Osteoblast (primary cell): ENCODE measurements around the gene VGLL4. TPM values are rescaled to one million over a fixed set of nuclear protein-coding genes. Genes with fewer than 3 reads are reported as not detected.
"Not testable (repeated sequence)": the region's sequence is repeated elsewhere in the genome, so short reads cannot be mapped to it uniquely, and the experiment has no call there.

Experiments used
- DNase-seq: peaks from one replicate; pipeline ENCODE4 v3.0.0; 2011; ENCODE audit warnings: low spot score, mixed read lengths; ENCODE audit not compliant: insufficient read length; ENCODE audit errors: missing footprints
- H2AFZ ChIP-seq: 2 replicates; pipeline ENCODE4 v1.6.0; 2011; ENCODE audit warnings: mild to moderate bottlenecking, low read length
- H3K27ac ChIP-seq: 2 replicates; pipeline ENCODE4 v1.5.1; 2011; ENCODE audit warnings: mild to moderate bottlenecking, low read depth, low read length, moderate library complexity
- H3K27me3 ChIP-seq: 2 replicates; pipeline ENCODE4 v1.6.0; 2012; ENCODE audit warnings: mild to moderate bottlenecking, control low read depth, inconsistent platforms, low read length, moderate library complexity; ENCODE audit not compliant: insufficient read depth
- H3K36me3 ChIP-seq: 2 replicates; pipeline ENCODE4 v1.5.1; 2011; ENCODE audit warnings: mild to moderate bottlenecking, low read length, control low read depth, moderate library complexity; ENCODE audit not compliant: insufficient read depth
- H3K4me1 ChIP-seq: 2 replicates; pipeline ENCODE4 v1.5.1; 2011; ENCODE audit warnings: mild to moderate bottlenecking, low read length, control low read depth, moderate library complexity; ENCODE audit not compliant: insufficient read depth
- H3K4me2 ChIP-seq: 2 replicates; pipeline ENCODE4 v1.6.0; 2011; ENCODE audit warnings: mild to moderate bottlenecking, low read length; ENCODE audit not compliant: insufficient read depth
- H3K4me3 ChIP-seq: fragments of 200-600 bp; sonication (generic); 3 replicates; pipeline ENCODE4 v1.5.1; 2012; ENCODE audit warnings: mild to moderate bottlenecking, low read length, inconsistent platforms; ENCODE audit not compliant: insufficient read depth
- H3K79me2 ChIP-seq: 2 replicates; pipeline ENCODE4 v1.6.0; 2012; ENCODE audit warnings: mild to moderate bottlenecking, low read length, control low read depth, inconsistent platforms; ENCODE audit not compliant: insufficient read depth
- H3K9me3 ChIP-seq: 2 replicates; pipeline ENCODE4 v1.5.1; 2011; ENCODE audit warnings: low read depth, low read length, control low read depth
- H4K20me1 ChIP-seq: 2 replicates; pipeline ENCODE4 v1.6.0; 2012; ENCODE audit warnings: mild to moderate bottlenecking, low read length, control low read depth; ENCODE audit not compliant: insufficient read depth
- total RNA-seq: library from RNA; depleted of rRNA; stranded (reverse); fragments of >200 nt; gene quantifications from 2 replicates; pipeline ENCODE4 v1.2.3, GENCODE V29; 2012
- TF ChIP-seq, protein P1 (sequence below): IDR thresholded peaks from 2 replicates; pipeline ENCODE4 v1.5.1; 2011; ENCODE audit warnings: mild to moderate bottlenecking, low read depth, low read length, moderate library complexity; ENCODE audit errors: extremely low read depth

The VGLL4 gene
- total RNA-seq, 1 donor, result 68.8 TPM

DNA sequence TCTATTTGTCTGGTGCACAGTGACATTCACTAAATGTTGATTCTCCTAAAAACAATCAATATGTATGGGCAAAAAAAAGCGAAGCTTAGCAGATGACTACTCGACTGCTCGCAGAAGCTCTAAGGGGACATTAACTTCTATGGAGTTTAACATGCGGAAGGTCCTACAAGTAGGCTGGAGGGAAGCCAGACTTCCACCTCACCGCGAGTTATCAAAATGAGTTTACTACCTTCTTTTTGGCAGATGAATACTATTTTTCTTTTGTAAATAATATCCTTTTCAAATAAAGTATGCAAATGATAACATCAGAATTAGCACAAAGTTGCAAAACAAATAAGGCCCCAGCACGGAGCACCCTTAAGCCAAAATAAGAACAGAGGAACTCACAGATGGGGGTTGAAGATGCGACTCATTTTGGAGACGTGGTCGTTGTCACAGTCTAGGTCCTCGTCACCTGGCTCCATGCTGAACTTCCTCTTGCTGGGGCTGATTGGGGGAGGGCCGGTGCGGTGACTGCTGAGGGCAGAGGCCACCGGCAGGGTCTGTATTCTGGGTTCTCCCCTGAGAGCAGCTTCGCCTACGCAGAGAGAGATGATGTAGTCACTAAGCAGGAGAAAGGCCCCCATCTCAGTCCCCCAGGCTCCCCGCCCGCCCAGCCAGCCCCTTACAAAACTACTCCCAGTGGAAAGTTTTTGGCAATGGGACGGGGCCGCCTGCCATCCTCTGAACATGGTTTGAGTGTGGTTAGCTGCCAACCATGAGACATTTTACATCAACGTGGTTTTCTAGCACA, 42.1 kb downstream of the VGLL4 start:
- H3K4me2 ChIP-seq, result peak overlapping the region; percentile 50
- peaks cover 66% of the 10 kb centered on the region for H3K79me2 ChIP-seq
- peaks cover 23% of the 10 kb centered on the region for H3K36me3 ChIP-seq
- H3K4me1 ChIP-seq, result peaks cover 60% of the 10 kb centered on the region
- no peak overlapping the region for H3K4me3 ChIP-seq
- H2AFZ ChIP-seq, result no peak overlapping the region
- no peaks in the 10 kb centered on the region for H3K9me3 ChIP-seq
- H4K20me1 ChIP-seq, result no peaks in the 10 kb centered on the region
- H3K27ac ChIP-seq, result peak overlapping the region; percentile 99
- TF ChIP-seq, protein P1, sequence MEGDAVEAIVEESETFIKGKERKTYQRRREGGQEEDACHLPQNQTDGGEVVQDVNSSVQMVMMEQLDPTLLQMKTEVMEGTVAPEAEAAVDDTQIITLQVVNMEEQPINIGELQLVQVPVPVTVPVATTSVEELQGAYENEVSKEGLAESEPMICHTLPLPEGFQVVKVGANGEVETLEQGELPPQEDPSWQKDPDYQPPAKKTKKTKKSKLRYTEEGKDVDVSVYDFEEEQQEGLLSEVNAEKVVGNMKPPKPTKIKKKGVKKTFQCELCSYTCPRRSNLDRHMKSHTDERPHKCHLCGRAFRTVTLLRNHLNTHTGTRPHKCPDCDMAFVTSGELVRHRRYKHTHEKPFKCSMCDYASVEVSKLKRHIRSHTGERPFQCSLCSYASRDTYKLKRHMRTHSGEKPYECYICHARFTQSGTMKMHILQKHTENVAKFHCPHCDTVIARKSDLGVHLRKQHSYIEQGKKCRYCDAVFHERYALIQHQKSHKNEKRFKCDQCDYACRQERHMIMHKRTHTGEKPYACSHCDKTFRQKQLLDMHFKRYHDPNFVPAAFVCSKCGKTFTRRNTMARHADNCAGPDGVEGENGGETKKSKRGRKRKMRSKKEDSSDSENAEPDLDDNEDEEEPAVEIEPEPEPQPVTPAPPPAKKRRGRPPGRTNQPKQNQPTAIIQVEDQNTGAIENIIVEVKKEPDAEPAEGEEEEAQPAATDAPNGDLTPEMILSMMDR, result no peak
- no peaks in the 10 kb centered on the region for H3K27me3 ChIP-seq
- DNase-seq, result peak; percentile 43

DNA sequence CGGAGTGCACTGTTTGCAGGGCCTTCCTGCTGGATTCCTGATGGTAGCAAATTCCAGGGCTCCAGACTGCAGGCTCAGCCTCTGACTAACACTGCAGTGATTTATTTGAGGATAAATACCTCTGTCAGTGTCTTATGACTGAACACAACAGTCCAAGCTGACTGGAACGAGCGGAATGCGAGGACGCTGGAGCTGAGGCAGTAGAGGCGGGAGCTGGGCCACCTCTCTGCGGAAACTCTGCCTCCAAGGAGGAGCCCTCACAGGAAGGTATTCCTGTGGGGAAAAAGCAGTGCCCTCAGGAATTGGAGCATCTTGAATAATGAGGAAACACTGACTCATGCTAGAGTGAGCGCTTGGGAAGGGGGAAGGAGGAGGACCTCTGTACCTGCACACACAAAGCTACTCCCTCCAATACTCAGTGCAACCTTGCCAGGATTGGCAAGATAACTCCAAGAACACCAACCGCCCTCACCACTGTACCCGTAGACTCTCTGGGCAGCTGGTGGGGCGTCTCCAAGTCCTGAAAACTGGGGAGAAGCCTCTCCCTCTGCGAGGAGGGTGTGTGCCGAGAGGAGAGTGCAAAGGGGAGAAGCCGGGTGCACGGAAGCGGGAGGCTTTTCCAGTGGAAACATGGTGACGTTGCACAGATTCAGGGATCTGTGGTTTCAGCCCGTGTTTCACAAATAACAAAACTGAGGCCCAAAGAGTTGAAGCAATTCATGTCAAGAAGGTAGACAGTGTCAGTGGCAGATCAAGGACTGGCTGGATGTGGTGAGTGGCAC, 43.0 kb downstream of the VGLL4 start:
- Histone ChIP-seq H3K4me3 (peak overlapping the region; percentile 16), H3K9me3 (no peaks in the 10 kb centered on the region), H3K27ac (peak overlapping the region; percentile 99), H3K79me2 (peaks cover 65% of the 10 kb centered on the region), H3K4me1 (peaks cover 60% of the 10 kb centered on the region), H3K36me3 (peaks cover 16% of the 10 kb centered on the region), H4K20me1 (no peaks in the 10 kb centered on the region), H3K27me3 (no peaks in the 10 kb centered on the region), H3K4me2 (peak overlapping the region; percentile 43), H2AFZ (no peak overlapping the region)
- DNase-seq, result peak; percentile 93
- TF ChIP-seq, protein P1, result no peak

DNA sequence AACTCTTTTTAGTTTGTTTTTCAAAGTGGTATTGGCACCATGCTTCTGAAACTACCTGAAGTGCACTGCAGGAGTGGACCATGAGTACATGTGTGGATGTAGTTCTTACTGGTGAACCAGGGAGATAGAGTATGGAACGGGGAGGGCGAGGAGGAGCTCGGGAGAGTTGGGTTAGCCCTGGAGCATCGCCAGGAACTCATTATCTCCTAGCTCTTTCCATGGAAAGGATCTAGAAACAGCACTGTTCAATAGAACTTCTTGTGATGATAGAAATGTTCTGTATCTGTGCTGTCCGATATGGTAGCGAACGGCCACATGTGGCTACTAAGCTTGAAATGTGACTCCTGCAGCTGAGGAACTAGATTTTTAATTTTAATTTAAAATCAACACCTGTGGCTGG, 47.3 kb downstream of the VGLL4 start:
- Histone ChIP-seq H3K9me3 (no peaks in the 10 kb centered on the region), H3K36me3 (peaks cover 22% of the 10 kb centered on the region), H3K27ac (peak overlapping the region; percentile 7), H2AFZ (no peak overlapping the region), H3K4me2 (no peak overlapping the region), H3K4me3 (no peak overlapping the region), H3K79me2 (peaks cover 70% of the 10 kb centered on the region), H3K4me1 (peaks cover 43% of the 10 kb centered on the region), H3K27me3 (no peaks in the 10 kb centered on the region), H4K20me1 (peaks cover 9% of the 10 kb centered on the region)
- DNase-seq, result no peak
- TF ChIP-seq, protein P1, result no peak

DNA sequence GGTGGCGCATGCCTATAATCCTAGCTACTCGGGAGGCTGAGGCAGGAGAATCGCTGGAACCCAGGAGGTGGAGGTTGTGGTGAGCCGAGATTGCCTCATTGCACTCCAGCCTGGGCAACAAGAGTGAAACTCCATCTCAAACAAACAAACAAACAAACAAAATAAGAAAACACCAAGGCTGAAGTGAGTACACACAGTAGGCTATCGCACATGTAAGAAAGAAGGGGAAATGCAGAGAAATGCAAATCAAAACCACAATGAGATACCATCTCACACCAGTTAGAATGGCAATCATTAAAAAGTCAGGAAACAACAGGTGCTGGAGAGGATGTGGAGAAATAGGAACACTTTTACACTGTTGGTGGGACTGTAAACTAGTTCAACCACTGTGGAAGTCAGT, 48.7 kb downstream of the VGLL4 start:
- peaks cover 43% of the 10 kb centered on the region for H3K4me1 ChIP-seq
- not testable (repeated sequence) for DNase-seq, H3K4me2 ChIP-seq, H2AFZ ChIP-seq, H3K27ac ChIP-seq, H3K9me3 ChIP-seq, H3K27me3 ChIP-seq, H3K4me3 ChIP-seq
- peaks cover 14% of the 10 kb centered on the region for H4K20me1 ChIP-seq
- peaks cover 84% of the 10 kb centered on the region for H3K79me2 ChIP-seq
- peaks cover 21% of the 10 kb centered on the region for H3K36me3 ChIP-seq
